Panc1 (cell line): ENCODE results near the gene ADGRD1. TPM values are rescaled to one million over a fixed set of nuclear protein-coding genes. Genes with fewer than 3 reads are reported as not detected.
A peak's percentile ranks its signal among the peaks of the same experiment; 100 is the strongest.

Source experiments
- ATAC-seq: fragments of 200-7000 bp; cut with Tn5 transposase; 2 replicates; pipeline ENCODE4 v1.9.1; 2020; ENCODE audit warnings: mild to moderate bottlenecking, moderate library complexity
- BruUV-seq: library from RNA; stranded (reverse); fragments of 400-500 nt; replicated peaks from 2 replicates; lab custom pipeline; 2021; lab: Mats Ljungman, UMichigan
- CTCF ChIA-PET: fragments of 300-600 bp; sonication (Branson Sonifier 250); formaldehyde crosslinking; loops from one replicate; lab custom pipeline; 2022; ENCODE audit warnings: antibody characterized with exemption; lab: Charles Lee
- POLR2A ChIA-PET: fragments of 300-600 bp; sonication (Branson Sonifier 250); formaldehyde crosslinking; loops from one replicate; lab custom pipeline; 2022; ENCODE audit warnings: antibody characterized with exemption; lab: Charles Lee
- DNase-seq: peaks from one replicate; pipeline ENCODE4 v3.0.0-alpha.2; 2010; ENCODE audit warnings: low read depth, low spot score
- H3K27ac ChIP-seq: 2 replicates; pipeline ENCODE4 v1.5.1; 2011; ENCODE audit warnings: mild to moderate bottlenecking, low read length, inconsistent platforms
- H3K27me3 ChIP-seq: fragments of 200-500 bp; sonication (Bioruptor generic); 2 replicates; pipeline ENCODE4 v1.6.0; 2014; ENCODE audit warnings: low read length, inconsistent platforms; ENCODE audit not compliant: control insufficient read depth, insufficient read depth
- H3K36me3 ChIP-seq: fragments of 200-500 bp; sonication (Bioruptor generic); 2 replicates; pipeline ENCODE4 v1.5.1; 2014; ENCODE audit warnings: inconsistent platforms, mild to moderate bottlenecking, low read length, moderate library complexity; ENCODE audit not compliant: control insufficient read depth, insufficient read depth
- H3K4me1 ChIP-seq: 2 replicates; pipeline ENCODE4 v1.5.1; 2011; ENCODE audit warnings: inconsistent platforms, mild to moderate bottlenecking, low read length, moderate library complexity; ENCODE audit not compliant: control insufficient read depth, insufficient read depth
- H3K4me3 ChIP-seq, 2 experiments: 2 replicates each; pipeline ENCODE4 v1.5.1; 2011 to 2012; ENCODE audit warnings: low read depth in 2 of 2, low read length in 2 of 2, mild to moderate bottlenecking in 2 of 2, inconsistent platforms in 1 of 2, moderate library complexity in 1 of 2
- H3K9me3 ChIP-seq: fragments of 200-500 bp; sonication (Bioruptor generic); 2 replicates; pipeline ENCODE4 v1.5.1; 2014; ENCODE audit warnings: low read depth, mild to moderate bottlenecking, inconsistent platforms, low read length, moderate library complexity; ENCODE audit not compliant: control insufficient read depth, insufficient read depth
- POLR2AphosphoS5 ChIP-seq: IDR thresholded peaks from 2 replicates; pipeline ENCODE4 v1.6.1; 2012; ENCODE audit warnings: mild to moderate bottlenecking, low read depth, low read length, moderate library complexity
- SIN3A ChIP-seq: IDR thresholded peaks from 2 replicates; pipeline ENCODE4 v1.6.1; 2012; ENCODE audit warnings: low read depth, mild to moderate bottlenecking, low read length, moderate library complexity, borderline replicate concordance; ENCODE audit not compliant: insufficient read depth
- TCF7L2 ChIP-seq: IDR thresholded peaks from 2 replicates; pipeline ENCODE4 v1.6.1; 2011; ENCODE audit warnings: mild to moderate bottlenecking, low read depth, low read length, inconsistent platforms
- in situ Hi-C: cut with HindIII; loops from 2 replicates; pipeline ENCODE4 v1.10.0; 2016; ENCODE audit warnings: low sequenced_read_pairs, low pct_unique_long_range_greater_than_20kb
- intact Hi-C: fragments of 100-400 bp; cut with micrococcal nuclease; formaldehyde crosslinking; loops from one replicate; pipeline ENCODE4 v1.10.0; 2022; ENCODE audit not compliant: unreplicated experiment
- total RNA-seq: library from RNA; stranded (reverse); gene quantifications from one replicate; pipeline ENCODE4 v1.2.1, GENCODE V29; 2021; ENCODE audit not compliant: unreplicated experiment
- TF ChIP-seq, protein P1 (sequence below), 2 experiments: IDR thresholded peaks; 2 replicates each; pipeline ENCODE4 v1.6.1; 2011 to 2012; ENCODE audit warnings: low read depth in 2 of 2, control low read depth in 1 of 2, low read length in 1 of 2, mild to moderate bottlenecking in 1 of 2, moderate library complexity in 1 of 2; ENCODE audit not compliant: insufficient read depth in 1 of 2
- TF ChIP-seq, protein P2 (sequence below): fragments of 450-650 bp; IDR thresholded peaks from 2 replicates; pipeline ENCODE4 v1.5.1; 2017; ENCODE audit warnings: mild to moderate bottlenecking

The ADGRD1 gene
- total RNA-seq, 1 experiment from 2014 or later, result 0.21 TPM

DNA sequence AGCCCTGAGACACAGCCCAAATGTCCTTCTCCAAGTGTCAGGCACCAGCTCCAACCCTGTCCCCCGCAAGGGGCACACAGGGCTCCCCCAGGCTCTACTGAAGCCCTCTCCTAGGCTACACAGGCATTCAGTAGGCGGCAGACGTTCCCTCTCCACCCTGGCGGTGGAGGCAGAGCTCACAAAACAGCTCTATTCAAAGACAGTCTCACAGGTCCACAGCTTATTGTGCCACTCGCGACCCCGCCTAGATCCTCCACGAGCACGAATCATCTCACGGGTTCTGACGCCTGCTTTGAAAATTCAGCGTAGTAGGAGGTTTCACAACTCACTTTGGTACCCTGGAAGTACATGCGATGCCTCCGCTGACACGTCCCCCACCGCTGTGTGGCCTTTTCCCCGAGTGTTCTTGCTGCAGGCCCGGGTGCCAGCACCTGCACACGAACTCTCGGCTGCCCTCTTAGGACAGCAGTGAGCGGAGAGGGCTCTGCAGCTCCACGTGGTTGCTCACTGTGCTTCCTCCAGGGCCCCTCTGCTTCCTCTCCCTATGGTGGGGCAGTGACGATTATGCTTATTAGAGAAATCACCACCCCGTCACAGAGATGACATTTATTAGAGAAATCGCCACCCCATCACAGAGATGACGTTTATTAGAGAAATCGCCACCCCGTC, 78.5 kb downstream of the ADGRD1 start:
- no peak for DNase-seq
- CTCF ChIA-PET, result no interaction called here
- H3K27ac ChIP-seq, result no peak overlapping the region
- in situ Hi-C loops (no loop called here), intact Hi-C loops (no loop called here)
- no peaks in the 10 kb centered on the region for H3K27me3 ChIP-seq
- no peaks in the 10 kb centered on the region for H3K36me3 ChIP-seq
- POLR2A ChIA-PET, result no interaction called here
- TF ChIP-seq, protein P1, sequence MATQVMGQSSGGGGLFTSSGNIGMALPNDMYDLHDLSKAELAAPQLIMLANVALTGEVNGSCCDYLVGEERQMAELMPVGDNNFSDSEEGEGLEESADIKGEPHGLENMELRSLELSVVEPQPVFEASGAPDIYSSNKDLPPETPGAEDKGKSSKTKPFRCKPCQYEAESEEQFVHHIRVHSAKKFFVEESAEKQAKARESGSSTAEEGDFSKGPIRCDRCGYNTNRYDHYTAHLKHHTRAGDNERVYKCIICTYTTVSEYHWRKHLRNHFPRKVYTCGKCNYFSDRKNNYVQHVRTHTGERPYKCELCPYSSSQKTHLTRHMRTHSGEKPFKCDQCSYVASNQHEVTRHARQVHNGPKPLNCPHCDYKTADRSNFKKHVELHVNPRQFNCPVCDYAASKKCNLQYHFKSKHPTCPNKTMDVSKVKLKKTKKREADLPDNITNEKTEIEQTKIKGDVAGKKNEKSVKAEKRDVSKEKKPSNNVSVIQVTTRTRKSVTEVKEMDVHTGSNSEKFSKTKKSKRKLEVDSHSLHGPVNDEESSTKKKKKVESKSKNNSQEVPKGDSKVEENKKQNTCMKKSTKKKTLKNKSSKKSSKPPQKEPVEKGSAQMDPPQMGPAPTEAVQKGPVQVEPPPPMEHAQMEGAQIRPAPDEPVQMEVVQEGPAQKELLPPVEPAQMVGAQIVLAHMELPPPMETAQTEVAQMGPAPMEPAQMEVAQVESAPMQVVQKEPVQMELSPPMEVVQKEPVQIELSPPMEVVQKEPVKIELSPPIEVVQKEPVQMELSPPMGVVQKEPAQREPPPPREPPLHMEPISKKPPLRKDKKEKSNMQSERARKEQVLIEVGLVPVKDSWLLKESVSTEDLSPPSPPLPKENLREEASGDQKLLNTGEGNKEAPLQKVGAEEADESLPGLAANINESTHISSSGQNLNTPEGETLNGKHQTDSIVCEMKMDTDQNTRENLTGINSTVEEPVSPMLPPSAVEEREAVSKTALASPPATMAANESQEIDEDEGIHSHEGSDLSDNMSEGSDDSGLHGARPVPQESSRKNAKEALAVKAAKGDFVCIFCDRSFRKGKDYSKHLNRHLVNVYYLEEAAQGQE (IDR thresholded peaks at IDR 0.05; ENCODE audit: insufficient read depth in 1 of 2, low read depth in 2 of 2, low read length in 1 of 2), result no peak
- TF ChIP-seq, protein P2, sequence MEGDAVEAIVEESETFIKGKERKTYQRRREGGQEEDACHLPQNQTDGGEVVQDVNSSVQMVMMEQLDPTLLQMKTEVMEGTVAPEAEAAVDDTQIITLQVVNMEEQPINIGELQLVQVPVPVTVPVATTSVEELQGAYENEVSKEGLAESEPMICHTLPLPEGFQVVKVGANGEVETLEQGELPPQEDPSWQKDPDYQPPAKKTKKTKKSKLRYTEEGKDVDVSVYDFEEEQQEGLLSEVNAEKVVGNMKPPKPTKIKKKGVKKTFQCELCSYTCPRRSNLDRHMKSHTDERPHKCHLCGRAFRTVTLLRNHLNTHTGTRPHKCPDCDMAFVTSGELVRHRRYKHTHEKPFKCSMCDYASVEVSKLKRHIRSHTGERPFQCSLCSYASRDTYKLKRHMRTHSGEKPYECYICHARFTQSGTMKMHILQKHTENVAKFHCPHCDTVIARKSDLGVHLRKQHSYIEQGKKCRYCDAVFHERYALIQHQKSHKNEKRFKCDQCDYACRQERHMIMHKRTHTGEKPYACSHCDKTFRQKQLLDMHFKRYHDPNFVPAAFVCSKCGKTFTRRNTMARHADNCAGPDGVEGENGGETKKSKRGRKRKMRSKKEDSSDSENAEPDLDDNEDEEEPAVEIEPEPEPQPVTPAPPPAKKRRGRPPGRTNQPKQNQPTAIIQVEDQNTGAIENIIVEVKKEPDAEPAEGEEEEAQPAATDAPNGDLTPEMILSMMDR, result no peak
- TF ChIP-seq TCF7L2 (no peak), SIN3A (no peak), POLR2AphosphoS5 (no peak)
- peak; percentile 45; the same call in 1 of the 2 replicates for ATAC-seq
- no peak overlapping the region for H3K4me3 ChIP-seq
- no TSS peak for BruUV-seq
- H3K9me3 ChIP-seq, result no peaks in the 10 kb centered on the region
- no peaks in the 10 kb centered on the region for H3K4me1 ChIP-seq

DNA sequence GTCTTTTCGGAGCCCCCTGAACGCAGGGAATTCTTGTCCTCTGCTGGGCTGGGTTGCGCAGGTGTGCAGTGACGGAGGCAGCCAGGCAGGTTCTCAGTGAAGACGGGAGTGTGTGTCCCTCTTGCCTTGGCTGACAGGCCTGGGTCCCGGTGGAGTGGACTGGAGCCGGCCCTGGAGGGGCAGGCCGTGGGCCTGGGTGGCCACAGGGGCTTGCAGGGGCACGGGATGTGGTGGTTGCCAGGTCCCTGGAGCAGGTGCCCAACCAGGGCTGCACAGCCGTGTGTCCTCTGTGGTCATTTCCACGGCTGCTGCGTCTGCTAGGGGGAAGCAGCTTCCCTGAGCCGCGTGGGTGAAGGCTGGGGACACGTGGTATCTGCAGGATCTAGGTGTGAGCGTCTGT, 79.8 kb downstream of the ADGRD1 start:
- no peak for DNase-seq
- POLR2A ChIA-PET, result no interaction called here
- no peak overlapping the region for H3K27ac ChIP-seq
- 0 out of 2 replicates have a peak, but pooled peaks have one; percentile 27 for ATAC-seq
- H3K27me3 ChIP-seq, result no peaks in the 10 kb centered on the region
- BruUV-seq, result no TSS peak
- no peak overlapping the region for H3K4me3 ChIP-seq
- H3K4me1 ChIP-seq, result no peaks in the 10 kb centered on the region
- intact Hi-C loops (no loop called here), in situ Hi-C loops (no loop called here)
- no peaks in the 10 kb centered on the region for H3K9me3 ChIP-seq
- H3K36me3 ChIP-seq, result no peaks in the 10 kb centered on the region
- CTCF ChIA-PET, result no interaction called here
- TF ChIP-seq, protein P2, result no peak
- TF ChIP-seq TCF7L2 (no peak), POLR2AphosphoS5 (no peak), SIN3A (no peak)
- TF ChIP-seq, protein P1 (IDR thresholded peaks at IDR 0.05; ENCODE audit: insufficient read depth in 1 of 2, low read depth in 2 of 2, low read length in 1 of 2), result no peak
